Measurements from ENCODE around the gene GMDS. TPM values are rescaled to one million over a fixed set of nuclear protein-coding genes. Genes with fewer than 3 reads are reported as not detected.

Gene GMDS
- total and polyA plus RNA-seq, 4 donors: 7.3 to 28.3 (median 16.1) TPM

- Histone ChIP-seq H3K9me3 (ENCODE audit: control insufficient read depth in 4 of 4, insufficient read depth in 3 of 4, low read length in 3 of 4) (no peaks in the 10 kb centered on the region), H3K9ac (ENCODE audit: insufficient read depth in 1 of 2, low read length in 2 of 2) (no peak overlapping the region), H3K4me3 (no peak overlapping the region), H3K27me3 (ENCODE audit: control insufficient read depth in 3 of 3, insufficient read depth in 3 of 3, low read length in 2 of 3) (no peaks in the 10 kb centered on the region), H3K27ac (ENCODE audit: low read depth in 1 of 2, low read length in 1 of 2) (no peak overlapping the region), H3K36me3 (ENCODE audit: control insufficient read depth in 4 of 4, insufficient read depth in 4 of 4, low read length in 4 of 4) (no peaks in the 10 kb centered on the region), H3K4me1 (ENCODE audit: control insufficient read depth in 5 of 5, insufficient read depth in 5 of 5, low read length in 5 of 5) (no peaks in the 10 kb centered on the region)
- ATAC-seq (ENCODE audit: insufficient read depth, low FRiP score): no peak
- no peak for DNase-seq
- 87 to 94% methylated on average over 3 of the region's 3 CpGs for WGBS, 2 donors
- no peak for TF ChIP-seq CTCF (IDR thresholded peaks at IDR 0.05; ENCODE audit: control extremely low read depth, extremely low read depth)
Observed at GRCh38 chr6:1946583-1946982, 298.8 kb downstream of the GMDS start.

GRCh38 chr6:1945235-1945832 lies 300.1 kb downstream of the GMDS start:
- ATAC-seq (ENCODE audit: insufficient read depth, low FRiP score) (no peak), DNase-seq (no peak)
- no peak overlapping the region for H3K4me3 ChIP-seq

GRCh38 chr6:1942834-1943233 lies 302.6 kb downstream of the GMDS start:
- DNase-seq (no peak), ATAC-seq (ENCODE audit: insufficient read depth, low FRiP score) (no peak)
- Histone ChIP-seq H3K4me1 (ENCODE audit: control insufficient read depth in 5 of 5, insufficient read depth in 5 of 5, low read length in 5 of 5) (no peaks in the 10 kb centered on the region), H3K4me3 (no peak overlapping the region), H3K27ac (ENCODE audit: low read depth in 1 of 2, low read length in 1 of 2) (no peak overlapping the region), H3K9ac (ENCODE audit: insufficient read depth in 1 of 2, low read length in 2 of 2) (no peak overlapping the region), H3K9me3 (ENCODE audit: control insufficient read depth in 4 of 4, insufficient read depth in 3 of 4, low read length in 3 of 4) (no peaks in the 10 kb centered on the region), H3K27me3 (ENCODE audit: control insufficient read depth in 3 of 3, insufficient read depth in 3 of 3, low read length in 2 of 3) (no peaks in the 10 kb centered on the region), H3K36me3 (ENCODE audit: control insufficient read depth in 4 of 4, insufficient read depth in 4 of 4, low read length in 4 of 4) (no peaks in the 10 kb centered on the region)
- no peak for TF ChIP-seq CTCF (IDR thresholded peaks at IDR 0.05; ENCODE audit: control extremely low read depth, extremely low read depth)
- WGBS, 2 donors: 94 to 97% methylated on average over 6 of the region's 6 CpGs

More at GRCh38 chr6:1945235-1945832, 300.1 kb downstream of the GMDS start:
- no peak overlapping the region for H3K9ac ChIP-seq (ENCODE audit: insufficient read depth in 1 of 2, low read length in 2 of 2)
- no peaks in the 10 kb centered on the region for H3K36me3 ChIP-seq (ENCODE audit: control insufficient read depth in 4 of 4, insufficient read depth in 4 of 4, low read length in 4 of 4)
- no peak for TF ChIP-seq CTCF (IDR thresholded peaks at IDR 0.05; ENCODE audit: control extremely low read depth, extremely low read depth)
- no peaks in the 10 kb centered on the region for H3K27me3 ChIP-seq (ENCODE audit: control insufficient read depth in 3 of 3, insufficient read depth in 3 of 3, low read length in 2 of 3)
- no peaks in the 10 kb centered on the region for H3K9me3 ChIP-seq (ENCODE audit: control insufficient read depth in 4 of 4, insufficient read depth in 3 of 4, low read length in 3 of 4)
- WGBS, 2 donors: 60 to 87% methylated on average over 9 of the region's 9 CpGs
- no peak overlapping the region for H3K27ac ChIP-seq (ENCODE audit: low read depth in 1 of 2, low read length in 1 of 2)
- H3K4me1 ChIP-seq (ENCODE audit: control insufficient read depth in 5 of 5, insufficient read depth in 5 of 5, low read length in 5 of 5): no peaks in the 10 kb centered on the region

GRCh38 chr6:1941534-1941933 lies 303.9 kb downstream of the GMDS start:
- no peak overlapping the region for H3K4me3 ChIP-seq
- WGBS, 2 donors: 88 to 91% methylated on average over 4 of the region's 4 CpGs

More at GRCh38 chr6:1941534-1941933, 303.9 kb downstream of the GMDS start:
- ATAC-seq (ENCODE audit: insufficient read depth, low FRiP score): no peak
- Histone ChIP-seq H3K36me3 (ENCODE audit: control insufficient read depth in 4 of 4, insufficient read depth in 4 of 4, low read length in 4 of 4) (no peaks in the 10 kb centered on the region), H3K4me1 (ENCODE audit: control insufficient read depth in 5 of 5, insufficient read depth in 5 of 5, low read length in 5 of 5) (no peaks in the 10 kb centered on the region), H3K9ac (ENCODE audit: insufficient read depth in 1 of 2, low read length in 2 of 2) (no peak overlapping the region), H3K9me3 (ENCODE audit: control insufficient read depth in 4 of 4, insufficient read depth in 3 of 4, low read length in 3 of 4) (no peaks in the 10 kb centered on the region), H3K27ac (ENCODE audit: low read depth in 1 of 2, low read length in 1 of 2) (no peak overlapping the region), H3K27me3 (ENCODE audit: control insufficient read depth in 3 of 3, insufficient read depth in 3 of 3, low read length in 2 of 3) (no peaks in the 10 kb centered on the region)
- DNase-seq: no peak
- no peak for TF ChIP-seq CTCF (IDR thresholded peaks at IDR 0.05; ENCODE audit: control extremely low read depth, extremely low read depth)

Measured in lung (tissue), 12 donors.